Ectodermal cell (in vitro differentiated cells): ENCODE data around the gene ZNF273. TPM values are rescaled to one million over a fixed set of nuclear protein-coding genes. Genes with fewer than 3 reads are reported as not detected.
"Not testable (repeated sequence)": the region's sequence is repeated elsewhere in the genome, so short reads cannot be mapped to it uniquely, and the experiment has no call there.

Source experiments
- H3K27ac ChIP-seq: 2 replicates; pipeline ENCODE4 v1.7.0; 2013; ENCODE audit warnings: mild to moderate bottlenecking, low read depth, low read length; ENCODE audit not compliant: insufficient read depth, poor library complexity, severe bottlenecking
- H3K27me3 ChIP-seq: 2 replicates; pipeline ENCODE4 v1.7.0; 2013; ENCODE audit warnings: mild to moderate bottlenecking, low read length; ENCODE audit not compliant: insufficient read depth, control insufficient read depth, poor library complexity, severe bottlenecking
- H3K36me3 ChIP-seq: one replicate; pipeline ENCODE4 v1.7.0; 2013; ENCODE audit warnings: low read length; ENCODE audit not compliant: control insufficient read depth, insufficient read depth
- H3K4me1 ChIP-seq: one replicate; pipeline ENCODE4 v1.7.0; 2013; ENCODE audit warnings: low read length; ENCODE audit not compliant: control insufficient read depth, insufficient read depth
- H3K4me3 ChIP-seq: 2 replicates; pipeline ENCODE4 v1.7.0; 2013; ENCODE audit warnings: low read depth, low read length, control low read depth; ENCODE audit not compliant: insufficient read depth
- H3K9me3 ChIP-seq: 2 replicates; pipeline ENCODE4 v1.7.0; 2013; ENCODE audit warnings: mild to moderate bottlenecking, low read length, moderate library complexity; ENCODE audit not compliant: control insufficient read depth
- WGBS, 2 experiments: methylation state at CpG; one replicate each; pipeline ENCODE4 v1.1.7; 2013; ENCODE audit warnings: missing lambda C conversion rate in 2 of 2; 5-methylcytosine and 5-hydroxymethylcytosine counted together
- polyA plus RNA-seq, 4 experiments: library from polyadenylated mRNA; stranded (reverse); fragments of 50-300 nt; gene quantifications; one replicate each; pipeline ENCODE4 v1.2.3, GENCODE V29; 2013

ZNF273 gene
- 18.7 TPM for polyA plus RNA-seq (2013, experiment 1 of 4)
- 19.9 TPM for polyA plus RNA-seq (2013, experiment 2 of 4)
- 15.3 TPM for polyA plus RNA-seq (2013, experiment 3 of 4)
- polyA plus RNA-seq (2013, experiment 4 of 4), result 18.3 TPM

GRCh38 chr7:64902806-64903721 lies at the start of gene ZNF273:
Gene ZNF273 (plus strand): TSS chr7:64903273. CDS start chr7:64903318, 45 bp downstream.
- 0 to 1% methylated on average over 33 of the region's 34 CpGs for WGBS, 2 experiments
- no peaks in the 10 kb centered on the region for H3K36me3 ChIP-seq
- H3K27me3 ChIP-seq, result no peaks in the 10 kb centered on the region

DNA sequence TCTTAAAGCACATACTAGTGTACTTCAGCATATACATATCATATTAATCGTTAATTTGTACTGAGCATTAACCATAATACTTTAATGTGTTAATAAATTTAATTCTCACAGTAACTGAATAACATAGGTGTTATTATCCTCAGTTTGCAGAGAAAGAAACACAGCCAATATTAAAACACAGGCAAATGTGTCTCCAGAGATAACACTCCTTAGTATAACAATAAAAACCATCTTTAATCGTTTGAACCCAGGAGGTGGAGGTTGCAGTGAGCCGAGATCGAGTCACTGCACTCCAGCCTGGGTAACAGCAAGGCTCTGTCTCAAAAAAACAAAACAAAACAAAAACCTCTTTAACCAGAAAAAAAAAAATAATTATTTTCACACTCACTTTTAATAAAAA lies 49.4 kb upstream of the ZNF273 start:
- WGBS, 2 experiments, result 61 to 67% methylated on average over 3 of the region's 4 CpGs
- no peaks in the 10 kb centered on the region for H3K4me1 ChIP-seq
- H3K36me3 ChIP-seq, result no peaks in the 10 kb centered on the region
- no peaks in the 10 kb centered on the region for H3K27me3 ChIP-seq
- no peaks in the 10 kb centered on the region for H3K9me3 ChIP-seq
- H3K27ac ChIP-seq, result no peak overlapping the region
- no peak overlapping the region for H3K4me3 ChIP-seq

More at GRCh38 chr7:64902806-64903721, at the start of gene ZNF273:
- H3K4me3 ChIP-seq, result peak within 1 kb of the TSS; percentile 85
- no peaks in the 10 kb centered on the region for H3K9me3 ChIP-seq
- no peaks in the 10 kb centered on the region for H3K4me1 ChIP-seq
- H3K27ac ChIP-seq, result peak within 1 kb of the TSS; percentile 93

GRCh38 chr7:64854969-64855368 lies 48.1 kb upstream of the ZNF273 start:
- no peak overlapping the region for H3K27ac ChIP-seq
- H3K4me3 ChIP-seq, result no peak overlapping the region
- no peaks in the 10 kb centered on the region for H3K27me3 ChIP-seq
- H3K36me3 ChIP-seq, result no peaks in the 10 kb centered on the region
- no peaks in the 10 kb centered on the region for H3K9me3 ChIP-seq
- WGBS, 2 experiments, result 90 to 100% methylated on average over 1 of the region's 1 CpG
- H3K4me1 ChIP-seq, result no peaks in the 10 kb centered on the region

GRCh38 chr7:64863021-64863420 lies 40.1 kb upstream of the ZNF273 start:
- no peaks in the 10 kb centered on the region for H3K9me3 ChIP-seq
- H3K4me1 ChIP-seq, result no peaks in the 10 kb centered on the region
- no peaks in the 10 kb centered on the region for H3K27me3 ChIP-seq
- WGBS, 2 experiments, result 91 to 93% methylated on average over 9 of the region's 9 CpGs
- no peaks in the 10 kb centered on the region for H3K36me3 ChIP-seq
- H3K4me3 ChIP-seq, result no peak overlapping the region
- H3K27ac ChIP-seq, result no peak overlapping the region

GRCh38 chr7:64863530-64863929 lies 39.5 kb upstream of the ZNF273 start:
- not testable (repeated sequence) for H3K27ac ChIP-seq, H3K9me3 ChIP-seq, H3K27me3 ChIP-seq, H3K36me3 ChIP-seq, H3K4me3 ChIP-seq, H3K4me1 ChIP-seq
- 93 to 98% methylated on average over 2 to 3 of the region's 3 CpGs for WGBS, 2 experiments

DNA sequence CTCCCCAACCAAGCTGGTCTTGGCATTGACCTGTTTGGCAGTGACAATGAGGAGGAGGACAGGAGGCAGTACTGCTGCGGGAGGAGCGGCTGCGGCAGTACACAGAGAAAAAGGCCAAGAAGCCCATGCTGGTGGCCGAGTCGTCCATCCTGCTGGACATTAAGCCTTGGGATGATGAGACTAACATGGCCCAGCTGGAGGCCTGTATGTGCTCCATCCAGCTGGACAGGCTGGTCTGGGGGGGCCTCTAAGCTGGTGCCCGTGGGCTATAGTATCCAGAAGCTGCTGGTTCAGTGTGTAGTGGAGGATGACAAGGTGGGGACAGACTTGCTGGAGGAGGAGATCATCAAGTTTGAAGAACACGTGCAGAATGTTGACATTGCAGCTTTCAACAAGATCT lies 39.1 kb upstream of the ZNF273 start:
- WGBS, 2 experiments, result 89 to 91% methylated on average over 7 of the region's 7 CpGs
- Histone ChIP-seq H3K4me1 (no peaks in the 10 kb centered on the region), H3K27ac (no peak overlapping the region), H3K36me3 (no peaks in the 10 kb centered on the region), H3K9me3 (no peaks in the 10 kb centered on the region), H3K4me3 (no peak overlapping the region), H3K27me3 (no peaks in the 10 kb centered on the region)

DNA sequence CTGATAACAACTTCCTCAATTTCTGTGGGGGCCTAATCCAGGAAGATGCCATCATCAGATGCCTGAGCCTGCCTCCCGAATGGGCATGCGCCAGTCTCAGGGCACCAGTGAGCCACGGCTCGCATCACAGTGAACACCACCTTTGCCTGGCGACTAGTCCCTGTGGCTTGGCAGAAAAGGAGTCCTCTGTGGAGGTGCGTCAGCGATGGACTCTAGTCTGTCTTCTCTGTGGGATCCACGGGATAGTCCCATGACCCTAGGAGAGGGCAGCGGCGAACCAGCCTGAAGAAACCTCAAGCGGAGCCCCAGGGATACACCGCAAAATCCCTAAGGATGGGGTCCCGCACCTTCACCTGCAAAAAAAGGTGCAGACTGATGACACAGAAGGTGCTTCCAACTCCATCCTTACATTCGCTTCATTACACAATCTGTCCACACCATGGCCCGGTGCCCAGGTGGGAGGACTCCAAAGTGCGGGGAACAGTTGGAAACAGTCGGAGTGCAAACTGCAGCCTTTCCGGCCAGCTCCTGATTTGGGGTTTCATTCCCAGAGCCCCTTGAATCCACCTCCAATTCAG lies 35.1 kb upstream of the ZNF273 start:
- no peaks in the 10 kb centered on the region for H3K36me3 ChIP-seq
- WGBS, 2 experiments, result 89% methylated on average over 18 of the region's 18 CpGs
- H3K27ac ChIP-seq, result no peak overlapping the region
- no peaks in the 10 kb centered on the region for H3K9me3 ChIP-seq
- no peaks in the 10 kb centered on the region for H3K4me1 ChIP-seq
- H3K4me3 ChIP-seq, result no peak overlapping the region
- no peaks in the 10 kb centered on the region for H3K27me3 ChIP-seq

- Histone ChIP-seq H3K9me3 (no peaks in the 10 kb centered on the region), H3K36me3 (no peaks in the 10 kb centered on the region), H3K27ac (no peak overlapping the region), H3K4me1 (no peaks in the 10 kb centered on the region), H3K4me3 (no peak overlapping the region), H3K27me3 (no peaks in the 10 kb centered on the region)
- WGBS, 2 experiments, result 86 to 92% methylated on average over 11 of the region's 11 CpGs
These were observed 34.6 kb upstream of the ZNF273 start for GRCh38 chr7:64868499-64868898.

- 76 to 78% methylated on average over 8 of the region's 8 CpGs for WGBS, 2 experiments
- Histone ChIP-seq H3K27ac (no peak overlapping the region), H3K4me3 (no peak overlapping the region), H3K27me3 (no peaks in the 10 kb centered on the region), H3K9me3 (no peaks in the 10 kb centered on the region), H3K4me1 (no peaks in the 10 kb centered on the region), H3K36me3 (no peaks in the 10 kb centered on the region)
These were observed 33.9 kb upstream of the ZNF273 start for GRCh38 chr7:64869121-64869725.
